Activated naive CD8-positive, alpha-beta T cell treated with anti-CD3 and anti-CD28 coated beads, Interleukin-2, amount 10 ng/mL, durations not matched to agents 7 days and 5 days (primary cell): Measurements from ENCODE around the gene SLC15A1. TPM values are rescaled to one million over a fixed set of nuclear protein-coding genes. Genes with fewer than 3 reads are reported as not detected.

Experiments
- ATAC-seq: fragments of 150-1000 bp; cut with Tn5 transposase; one replicate; pipeline ENCODE4 v1.10.0; 2021; ENCODE audit warnings: low read depth, moderate library complexity
- POLR2A ChIA-PET: fragments of 350-600 bp; sonication (Branson Sonifier 250); formaldehyde crosslinking; loops from one replicate; lab custom pipeline; 2021; ENCODE audit warnings: antibody characterized with exemption; lab: Charles Lee
- DNase-seq: peaks from one replicate; pipeline ENCODE4 v3.0.0; 2021
- H3K27ac Mint-ChIP-seq: one replicate; pipeline ENCODE4 v1.8.0; 2022; ENCODE audit warnings: mild to moderate bottlenecking, mixed read lengths
- H3K27me3 Mint-ChIP-seq: one replicate; pipeline ENCODE4 v1.8.0; 2022; ENCODE audit warnings: mild to moderate bottlenecking, moderate library complexity, mixed read lengths
- H3K36me3 Mint-ChIP-seq: one replicate; pipeline ENCODE4 v1.8.0; 2021; ENCODE audit warnings: mild to moderate bottlenecking, mixed read lengths
- H3K4me1 Mint-ChIP-seq: one replicate; pipeline ENCODE4 v1.8.0; 2021; ENCODE audit warnings: mixed read lengths
- H3K4me3 Mint-ChIP-seq: one replicate; pipeline ENCODE4 v1.8.0; 2022; ENCODE audit warnings: mild to moderate bottlenecking, moderate library complexity, mixed read lengths
- H3K9me3 Mint-ChIP-seq: one replicate; pipeline ENCODE4 v1.8.0; 2021; ENCODE audit warnings: mixed read lengths
- total RNA-seq, 2 experiments: library from RNA; stranded (reverse); gene quantifications; one replicate each; pipeline ENCODE4 v1.2.3, GENCODE V29; 2021

Gene SLC15A1
- total RNA-seq, 2 experiments from 2014 or later, result not detected

- peaks cover 22% of the 10 kb centered on the region for H3K27me3 Mint-ChIP-seq
- POLR2A ChIA-PET, result no interaction called here
- H3K36me3 Mint-ChIP-seq, result peaks cover 42% of the 10 kb centered on the region
- no peak overlapping the region for H3K27ac Mint-ChIP-seq
- no peaks in the 10 kb centered on the region for H3K4me1 Mint-ChIP-seq
- ATAC-seq, result no peak
- no peak for DNase-seq
- H3K9me3 Mint-ChIP-seq, result peaks cover 2% of the 10 kb centered on the region
- H3K4me3 Mint-ChIP-seq, result no peak overlapping the region
These were observed 39.1 kb upstream of the SLC15A1 start for GRCh38 chr13:98791611-98792010.

DNA sequence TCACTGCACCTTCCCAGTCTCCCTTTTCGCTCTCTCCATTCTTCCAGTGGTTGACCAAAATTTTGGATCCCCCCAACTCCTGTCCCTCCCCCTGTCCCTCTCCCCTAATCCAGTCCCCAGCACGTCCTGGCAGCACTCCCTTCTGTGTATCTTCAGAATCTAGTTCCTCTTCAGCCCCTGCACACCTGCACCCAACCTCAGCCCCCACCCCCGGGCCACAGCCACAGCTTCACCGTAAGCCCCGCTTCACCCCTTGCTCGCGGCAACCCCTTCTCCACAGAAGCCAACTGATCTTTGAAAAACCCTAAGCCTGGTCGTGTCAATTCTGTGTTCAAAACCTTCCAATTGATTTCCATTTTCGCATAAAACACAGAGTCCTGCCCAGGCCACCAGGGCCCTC, 35.5 kb upstream of the SLC15A1 start:
- DNase-seq (no peak), ATAC-seq (no peak)
- peaks cover 12% of the 10 kb centered on the region for H3K36me3 Mint-ChIP-seq
- peaks cover 23% of the 10 kb centered on the region for H3K27me3 Mint-ChIP-seq
- no peak overlapping the region for H3K4me3 Mint-ChIP-seq
- H3K9me3 Mint-ChIP-seq, result peaks cover 2% of the 10 kb centered on the region
- no peak overlapping the region for H3K27ac Mint-ChIP-seq
- H3K4me1 Mint-ChIP-seq, result no peaks in the 10 kb centered on the region
- POLR2A ChIA-PET, result no interaction called here

DNA sequence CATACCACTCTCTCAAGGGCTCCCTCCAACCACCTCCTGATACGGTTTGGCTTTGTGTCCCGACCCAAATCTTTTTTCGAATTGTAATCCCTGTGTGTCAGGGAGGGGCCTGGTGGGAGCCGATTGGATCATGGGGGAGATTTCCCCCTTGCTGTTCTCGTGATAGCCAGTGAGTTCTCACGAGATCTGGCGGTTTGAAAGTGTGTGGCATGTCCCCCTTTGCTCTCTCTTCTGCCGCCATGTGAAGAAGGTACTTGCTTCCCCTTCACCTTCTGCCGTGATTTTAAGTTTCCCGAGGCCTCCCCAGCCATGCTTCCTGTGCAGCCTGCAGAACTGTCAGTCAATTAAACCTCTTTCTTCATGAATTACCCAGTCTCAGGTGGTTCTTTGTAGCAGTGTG, 34.7 kb upstream of the SLC15A1 start:
- POLR2A ChIA-PET, result no interaction called here
- no peak overlapping the region for H3K27ac Mint-ChIP-seq
- DNase-seq (no peak), ATAC-seq (no peak)
- peaks cover 23% of the 10 kb centered on the region for H3K27me3 Mint-ChIP-seq
- no peak overlapping the region for H3K4me3 Mint-ChIP-seq
- H3K4me1 Mint-ChIP-seq, result no peaks in the 10 kb centered on the region
- H3K36me3 Mint-ChIP-seq, result peaks cover 4% of the 10 kb centered on the region
- H3K9me3 Mint-ChIP-seq, result peaks cover 2% of the 10 kb centered on the region

GRCh38 chr13:98786023-98786422, 33.6 kb upstream of the SLC15A1 start:
- POLR2A ChIA-PET, result no interaction called here
- Mint-ChIP-seq H3K4me3 (no peak overlapping the region), H3K9me3 (no peaks in the 10 kb centered on the region), H3K27me3 (peaks cover 23% of the 10 kb centered on the region), H3K4me1 (no peaks in the 10 kb centered on the region), H3K27ac (no peak overlapping the region), H3K36me3 (no peaks in the 10 kb centered on the region)
- ATAC-seq (no peak), DNase-seq (no peak)

GRCh38 chr13:98785405-98785804, 32.9 kb upstream of the SLC15A1 start:
- Mint-ChIP-seq H3K27me3 (peaks cover 23% of the 10 kb centered on the region), H3K4me3 (no peak overlapping the region)

DNA sequence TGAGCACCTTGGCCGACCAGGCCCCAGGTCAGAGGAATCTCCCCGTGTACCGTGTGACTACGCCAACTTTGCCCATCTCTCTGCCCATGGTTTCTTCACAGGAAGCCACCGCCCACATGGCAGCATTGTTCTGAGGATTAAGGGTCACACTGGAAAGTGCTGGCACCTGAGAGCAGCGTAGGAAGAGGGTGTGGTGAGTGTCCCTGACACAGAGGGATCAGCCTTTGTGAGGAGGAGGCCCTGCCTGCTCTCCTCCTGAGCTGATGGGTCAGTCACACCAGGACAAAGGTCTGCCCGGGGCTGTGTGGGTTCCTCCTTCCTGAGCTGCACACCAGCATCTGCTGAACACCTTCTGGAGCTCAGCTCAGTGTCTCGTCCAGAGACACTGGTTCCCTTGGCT, 32.2 kb upstream of the SLC15A1 start:
- H3K9me3 Mint-ChIP-seq, result no peaks in the 10 kb centered on the region
- H3K36me3 Mint-ChIP-seq, result no peaks in the 10 kb centered on the region
- ATAC-seq (no peak), DNase-seq (no peak)
- H3K27me3 Mint-ChIP-seq, result peaks cover 23% of the 10 kb centered on the region
- no peak overlapping the region for H3K27ac Mint-ChIP-seq
- H3K4me1 Mint-ChIP-seq, result no peaks in the 10 kb centered on the region
- no peak overlapping the region for H3K4me3 Mint-ChIP-seq
- POLR2A ChIA-PET, result no interaction called here

More at GRCh38 chr13:98785405-98785804, 32.9 kb upstream of the SLC15A1 start:
- H3K4me1 Mint-ChIP-seq, result no peaks in the 10 kb centered on the region
- H3K9me3 Mint-ChIP-seq, result no peaks in the 10 kb centered on the region
- no peaks in the 10 kb centered on the region for H3K36me3 Mint-ChIP-seq
- ATAC-seq, result no peak
- no peak for DNase-seq
- POLR2A ChIA-PET, result no interaction called here
- no peak overlapping the region for H3K27ac Mint-ChIP-seq

DNA sequence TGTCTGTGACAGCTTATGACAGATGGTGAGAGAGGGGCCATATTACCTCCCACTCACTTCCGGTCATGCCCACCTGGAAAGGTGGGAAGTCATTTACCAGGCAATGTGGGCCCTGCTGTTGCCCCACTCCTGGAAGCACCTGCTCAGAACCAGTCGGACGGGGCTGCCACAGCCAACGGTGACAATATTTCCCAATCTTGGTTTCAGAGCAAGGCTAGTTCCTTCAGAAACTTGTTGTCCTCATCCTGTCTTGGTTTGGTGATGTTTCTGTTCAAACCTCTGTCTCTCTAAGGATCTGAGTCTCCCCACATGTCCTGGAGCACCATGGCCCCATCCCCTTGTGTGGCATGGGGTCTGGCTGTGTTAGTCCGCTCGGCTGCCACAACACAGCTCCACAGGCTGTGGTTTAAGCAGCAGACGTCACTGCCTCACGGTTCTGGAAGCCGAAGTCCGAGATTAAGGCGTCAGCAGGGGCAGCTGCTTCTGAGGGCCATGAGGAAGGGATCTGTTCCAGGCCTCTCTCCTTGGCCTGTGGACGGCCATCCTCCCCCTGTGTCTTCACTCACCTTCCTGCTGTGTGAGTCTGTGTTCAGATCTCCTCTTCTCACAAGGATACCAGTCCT, 31.5 kb upstream of the SLC15A1 start:
- ATAC-seq (no peak), DNase-seq (no peak)
- Mint-ChIP-seq H3K4me3 (no peak overlapping the region), H3K36me3 (no peaks in the 10 kb centered on the region), H3K27ac (no peak overlapping the region), H3K9me3 (no peaks in the 10 kb centered on the region), H3K27me3 (peaks cover 21% of the 10 kb centered on the region), H3K4me1 (no peaks in the 10 kb centered on the region)
- POLR2A ChIA-PET, result no interaction called here

GRCh38 chr13:98782654-98783053, 30.2 kb upstream of the SLC15A1 start:
- H3K36me3 Mint-ChIP-seq, result no peaks in the 10 kb centered on the region
- no peak overlapping the region for H3K27ac Mint-ChIP-seq
- DNase-seq (no peak), ATAC-seq (no peak)
- peaks cover 13% of the 10 kb centered on the region for H3K27me3 Mint-ChIP-seq
- POLR2A ChIA-PET, result no interaction called here
- no peaks in the 10 kb centered on the region for H3K4me1 Mint-ChIP-seq
- no peak overlapping the region for H3K4me3 Mint-ChIP-seq
- H3K9me3 Mint-ChIP-seq, result no peaks in the 10 kb centered on the region

GRCh38 chr13:98781905-98782304, 29.4 kb upstream of the SLC15A1 start:
- H3K4me3 Mint-ChIP-seq, result no peak overlapping the region
- H3K27ac Mint-ChIP-seq, result no peak overlapping the region
- ATAC-seq (no peak), DNase-seq (no peak)
- no peaks in the 10 kb centered on the region for H3K36me3 Mint-ChIP-seq
- POLR2A ChIA-PET, result no interaction called here
- H3K27me3 Mint-ChIP-seq, result peaks cover 6% of the 10 kb centered on the region
- no peaks in the 10 kb centered on the region for H3K4me1 Mint-ChIP-seq
- no peaks in the 10 kb centered on the region for H3K9me3 Mint-ChIP-seq

DNA sequence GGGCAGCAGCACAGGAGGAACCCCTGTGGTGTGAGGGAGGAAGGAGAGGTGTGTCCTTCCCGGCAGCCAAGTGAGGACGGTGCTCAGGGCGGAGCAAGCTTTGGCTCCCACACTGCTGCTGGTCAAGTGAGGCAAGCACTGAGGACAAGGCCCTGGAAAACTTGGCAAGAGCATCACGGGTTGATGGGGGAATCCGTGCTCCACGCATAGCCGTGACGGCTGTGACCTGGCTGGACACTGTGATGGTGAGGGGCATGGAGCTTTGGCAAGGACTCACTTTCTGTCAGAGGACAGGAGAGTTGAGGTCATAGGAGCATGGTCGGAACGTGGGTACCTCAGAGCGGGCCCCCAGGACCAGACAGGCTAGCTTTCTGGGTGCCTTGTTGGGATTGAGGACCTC, 29.0 kb upstream of the SLC15A1 start:
- ATAC-seq, result no peak
- H3K36me3 Mint-ChIP-seq, result no peaks in the 10 kb centered on the region
- H3K4me3 Mint-ChIP-seq, result no peak overlapping the region
- POLR2A ChIA-PET, result no interaction called here
- no peaks in the 10 kb centered on the region for H3K9me3 Mint-ChIP-seq
- peaks cover 6% of the 10 kb centered on the region for H3K27me3 Mint-ChIP-seq
- no peak for DNase-seq
- no peak overlapping the region for H3K27ac Mint-ChIP-seq
- H3K4me1 Mint-ChIP-seq, result no peaks in the 10 kb centered on the region

GRCh38 chr13:98781045-98781444, 28.6 kb upstream of the SLC15A1 start:
- no peak overlapping the region for H3K4me3 Mint-ChIP-seq
- POLR2A ChIA-PET, result no interaction called here
- DNase-seq (no peak), ATAC-seq (no peak)
- no peaks in the 10 kb centered on the region for H3K4me1 Mint-ChIP-seq
- H3K27me3 Mint-ChIP-seq, result peaks cover 6% of the 10 kb centered on the region
- H3K27ac Mint-ChIP-seq, result no peak overlapping the region
- H3K9me3 Mint-ChIP-seq, result no peaks in the 10 kb centered on the region
- H3K36me3 Mint-ChIP-seq, result no peaks in the 10 kb centered on the region

DNA sequence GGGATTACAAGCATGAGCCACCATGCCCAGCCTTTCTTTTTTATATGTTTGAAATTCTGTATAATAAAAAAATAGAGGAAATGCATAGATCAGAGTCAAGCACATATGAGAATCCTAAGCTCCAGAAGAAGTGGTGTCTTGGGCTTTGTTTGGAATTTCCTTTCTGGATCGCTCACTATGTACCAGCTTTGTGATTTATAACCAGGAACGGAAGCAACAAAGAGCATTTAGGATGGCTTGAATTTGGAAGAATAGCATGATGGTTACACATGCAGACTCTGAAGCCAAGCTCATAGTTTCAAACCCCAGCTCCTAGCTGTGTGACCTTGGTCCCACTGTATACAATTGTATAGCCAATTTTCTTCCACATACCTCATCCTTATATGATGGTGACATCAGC, 28.0 kb upstream of the SLC15A1 start:
- H3K4me3 Mint-ChIP-seq, result no peak overlapping the region
- H3K4me1 Mint-ChIP-seq, result no peaks in the 10 kb centered on the region
- no peaks in the 10 kb centered on the region for H3K36me3 Mint-ChIP-seq
- no peak overlapping the region for H3K27ac Mint-ChIP-seq
- no peak for DNase-seq
- no peak for ATAC-seq
- no peaks in the 10 kb centered on the region for H3K9me3 Mint-ChIP-seq
- POLR2A ChIA-PET, result no interaction called here
- peaks cover 6% of the 10 kb centered on the region for H3K27me3 Mint-ChIP-seq

GRCh38 chr13:98779695-98780094, 27.2 kb upstream of the SLC15A1 start:
- ATAC-seq (no peak), DNase-seq (no peak)
- Mint-ChIP-seq H3K36me3 (no peaks in the 10 kb centered on the region), H3K4me3 (no peak overlapping the region), H3K27me3 (peaks cover 6% of the 10 kb centered on the region), H3K9me3 (no peaks in the 10 kb centered on the region), H3K4me1 (no peaks in the 10 kb centered on the region), H3K27ac (no peak overlapping the region)
- POLR2A ChIA-PET, result no interaction called here

GRCh38 chr13:98778749-98779148, 26.3 kb upstream of the SLC15A1 start:
- Mint-ChIP-seq H3K4me1 (no peaks in the 10 kb centered on the region), H3K9me3 (no peaks in the 10 kb centered on the region), H3K4me3 (no peak overlapping the region), H3K36me3 (no peaks in the 10 kb centered on the region), H3K27ac (no peak overlapping the region), H3K27me3 (peaks cover 6% of the 10 kb centered on the region)
- DNase-seq, result no peak
- no peak for ATAC-seq
- POLR2A ChIA-PET, result no interaction called here

DNA sequence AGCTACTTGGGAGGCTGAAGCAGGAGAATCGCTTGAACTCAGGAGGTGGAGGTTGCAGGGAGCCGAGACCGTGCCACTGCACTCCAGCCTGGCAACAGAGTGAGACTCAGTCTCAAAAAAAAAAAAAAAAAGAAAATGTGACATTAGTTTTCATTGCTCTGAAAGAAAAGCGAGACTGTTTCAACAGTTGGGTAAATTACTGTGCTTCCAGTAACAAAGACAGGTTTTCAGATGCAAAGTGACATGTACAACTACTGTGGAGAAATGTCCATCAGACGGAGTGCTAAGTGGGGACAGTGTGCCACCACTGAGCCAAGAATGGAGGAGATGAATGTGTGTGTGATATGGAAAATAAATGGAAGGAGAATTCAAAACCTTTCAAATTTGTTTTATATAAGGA, 24.2 kb upstream of the SLC15A1 start:
- ATAC-seq, result no peak
- DNase-seq, result no peak
- Mint-ChIP-seq H3K27me3 (peaks cover 4% of the 10 kb centered on the region), H3K4me3 (no peak overlapping the region), H3K27ac (no peak overlapping the region), H3K4me1 (no peaks in the 10 kb centered on the region), H3K9me3 (no peaks in the 10 kb centered on the region), H3K36me3 (no peaks in the 10 kb centered on the region)
- POLR2A ChIA-PET, result no interaction called here
